Uterus (tissue), 4 donors: Measurements from ENCODE around the gene MET. TPM values are rescaled to one million over a fixed set of nuclear protein-coding genes. Genes with fewer than 3 reads are reported as not detected.

Experiments
- DNase-seq, 2 donors: peaks; one replicate each; pipeline ENCODE4 v3.0.0-alpha.2; 2019 to 2020
- H3K27ac ChIP-seq, 2 donors: fragments of 200-600 bp; sonication (generic); 1 replicate in 1 of 2; 2 replicates in 1 of 2; pipeline ENCODE4 v1.5.1; 2016 to 2018
- H3K27me3 ChIP-seq, 2 donors: fragments of 200-600 bp; sonication (generic); one replicate each; pipeline ENCODE4 v1.5.1; 2018 to 2019; ENCODE audit warnings: control low read depth in 1 of 2
- H3K36me3 ChIP-seq, 2 donors: fragments of 200-600 bp; sonication (generic); one replicate each; pipeline ENCODE4 v1.5.1; 2019; ENCODE audit warnings: control low read depth in 1 of 2
- H3K4me1 ChIP-seq, 2 donors: fragments of 200-600 bp; sonication (generic); one replicate each; pipeline ENCODE4 v1.5.1; 2018 to 2019; ENCODE audit warnings: control low read depth in 1 of 2
- H3K4me3 ChIP-seq, 2 donors: fragments of 200-600 bp; sonication (generic); 1 replicate in 1 of 2; 2 replicates in 1 of 2; pipeline ENCODE4 v1.5.1; 2018 to 2019; ENCODE audit warnings: mild to moderate bottlenecking in 1 of 2
- H3K9me3 ChIP-seq, 2 donors: fragments of 200-600 bp; sonication (generic); one replicate each; pipeline ENCODE4 v1.5.1; 2019; ENCODE audit warnings: control low read depth in 1 of 2
- POLR2A ChIP-seq, 2 donors: fragments of 450-650 bp; IDR thresholded peaks; one replicate each; pipeline ENCODE4 v1.6.1; 2016; ENCODE audit warnings: antibody characterized with exemption in 2 of 2, mild to moderate bottlenecking in 1 of 2, moderate library complexity in 1 of 2
- intact Hi-C: fragments of 100-400 bp; cut with DNase I; formaldehyde crosslinking; loops from one replicate; pipeline ENCODE4 v1.15.1; 2023; ENCODE audit warnings: low total_unique reads
- total RNA-seq, 4 donors: library from RNA; depleted of rRNA in 3 of 4; stranded (reverse); fragments of >200 nt in 3 of 4; gene quantifications; one replicate each; pipeline versions ENCODE4 v1.1.0 to v1.2.4, GENCODE V29; 2014 to 2023
- TF ChIP-seq, protein P1 (sequence below), 4 experiments: fragments of 200-600 bp in 2 of 4; fragments of 450-650 bp in 2 of 4; sonication (generic) in 2 of 4; IDR thresholded peaks; one replicate each; pipeline ENCODE4 v1.5.1; 2016 to 2019; ENCODE audit warnings: antibody characterized with exemption in 4 of 4, mild to moderate bottlenecking in 2 of 4, moderate library complexity in 1 of 4
- donor health status: DM: yes; HTN: yes; CAD: no.

The MET gene
- total RNA-seq, 4 donors from 2014 or later: 13.8 to 37.2 (median 35.6) TPM

DNA sequence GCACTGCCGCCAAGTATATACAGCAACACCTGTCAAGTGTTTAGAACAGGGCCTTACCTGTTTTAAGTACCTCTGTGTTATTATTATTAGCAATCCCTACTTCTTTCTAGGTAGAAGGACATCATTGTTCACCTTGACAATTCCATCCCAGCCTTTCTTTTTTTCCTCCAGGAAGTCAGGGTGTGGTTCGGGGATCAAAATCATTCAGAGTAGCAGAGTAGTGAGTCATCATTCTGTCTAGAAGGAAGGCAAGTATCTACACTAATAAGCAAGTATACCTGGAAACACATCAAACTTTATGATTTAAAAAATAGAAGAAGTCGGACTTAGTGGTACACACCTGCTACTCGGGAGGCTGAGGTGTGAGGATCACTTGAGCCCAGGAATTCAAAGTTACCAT lies 164.9 kb downstream of the MET start:
- Histone ChIP-seq H3K36me3 (no peaks in the 10 kb centered on the region), H3K27ac (no peak overlapping the region), H3K9me3 (no peaks in the 10 kb centered on the region), H3K4me1 (no peaks in the 10 kb centered on the region), H3K27me3 (no peaks in the 10 kb centered on the region), H3K4me3 (no peak overlapping the region)
- TF ChIP-seq POLR2A (IDR thresholded peaks at IDR 0.05): no peak
- TF ChIP-seq, protein P1, sequence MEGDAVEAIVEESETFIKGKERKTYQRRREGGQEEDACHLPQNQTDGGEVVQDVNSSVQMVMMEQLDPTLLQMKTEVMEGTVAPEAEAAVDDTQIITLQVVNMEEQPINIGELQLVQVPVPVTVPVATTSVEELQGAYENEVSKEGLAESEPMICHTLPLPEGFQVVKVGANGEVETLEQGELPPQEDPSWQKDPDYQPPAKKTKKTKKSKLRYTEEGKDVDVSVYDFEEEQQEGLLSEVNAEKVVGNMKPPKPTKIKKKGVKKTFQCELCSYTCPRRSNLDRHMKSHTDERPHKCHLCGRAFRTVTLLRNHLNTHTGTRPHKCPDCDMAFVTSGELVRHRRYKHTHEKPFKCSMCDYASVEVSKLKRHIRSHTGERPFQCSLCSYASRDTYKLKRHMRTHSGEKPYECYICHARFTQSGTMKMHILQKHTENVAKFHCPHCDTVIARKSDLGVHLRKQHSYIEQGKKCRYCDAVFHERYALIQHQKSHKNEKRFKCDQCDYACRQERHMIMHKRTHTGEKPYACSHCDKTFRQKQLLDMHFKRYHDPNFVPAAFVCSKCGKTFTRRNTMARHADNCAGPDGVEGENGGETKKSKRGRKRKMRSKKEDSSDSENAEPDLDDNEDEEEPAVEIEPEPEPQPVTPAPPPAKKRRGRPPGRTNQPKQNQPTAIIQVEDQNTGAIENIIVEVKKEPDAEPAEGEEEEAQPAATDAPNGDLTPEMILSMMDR (IDR thresholded peaks at IDR 0.05): no peak
- intact Hi-C loops: no loop called here
- DNase-seq: no peak

DNA sequence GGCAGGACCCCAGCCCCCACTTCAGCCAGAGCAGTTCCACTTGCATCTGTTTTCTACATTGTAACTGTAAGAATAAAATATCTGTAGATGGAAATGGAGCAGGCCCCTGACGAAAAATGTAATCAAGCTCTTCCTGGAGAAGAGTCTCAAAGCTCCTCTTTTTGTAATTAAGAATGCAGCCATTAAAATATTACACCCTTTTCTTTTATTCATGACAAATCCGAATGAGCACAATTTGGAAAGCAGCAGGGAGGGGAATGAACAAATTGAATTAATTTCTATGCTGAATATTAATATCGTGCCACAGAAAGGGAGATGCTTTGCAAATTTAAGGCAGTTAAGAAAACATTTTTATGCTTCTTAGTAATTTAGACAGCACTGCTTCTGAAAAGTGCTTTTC lies 165.6 kb downstream of the MET start:
- Histone ChIP-seq H3K27me3 (no peaks in the 10 kb centered on the region), H3K27ac (no peak overlapping the region), H3K9me3 (no peaks in the 10 kb centered on the region), H3K36me3 (no peaks in the 10 kb centered on the region), H3K4me1 (no peaks in the 10 kb centered on the region), H3K4me3 (no peak overlapping the region)
- DNase-seq: no peak
- intact Hi-C loops: no loop called here
- TF ChIP-seq, protein P1 (IDR thresholded peaks at IDR 0.05): no peak
- TF ChIP-seq POLR2A (IDR thresholded peaks at IDR 0.05): no peak

DNA sequence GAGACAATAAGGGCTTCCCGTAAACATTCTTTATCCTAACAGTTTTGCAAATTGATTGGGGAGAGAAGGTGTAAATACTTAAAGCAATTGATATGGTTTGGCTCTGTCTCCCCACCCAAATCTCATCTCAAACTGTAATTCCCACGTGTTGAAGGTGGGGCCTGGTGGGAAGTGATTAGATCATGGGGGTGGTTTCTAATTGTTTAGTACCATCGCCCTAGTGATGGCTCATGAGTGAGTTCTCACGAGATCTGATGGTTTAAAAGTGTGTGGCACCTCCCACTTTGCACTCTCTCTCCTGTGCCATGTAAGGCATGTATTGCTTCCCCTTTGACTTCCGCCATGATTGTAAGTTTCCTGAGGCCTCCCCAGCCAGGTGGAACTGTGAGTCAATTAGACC lies 168.3 kb downstream of the MET start:
- Histone ChIP-seq H3K36me3 (no peaks in the 10 kb centered on the region), H3K27me3 (no peaks in the 10 kb centered on the region), H3K9me3 (no peaks in the 10 kb centered on the region), H3K4me1 (no peaks in the 10 kb centered on the region), H3K27ac (no peak overlapping the region), H3K4me3 (no peak overlapping the region)
- TF ChIP-seq, protein P1 (IDR thresholded peaks at IDR 0.05): no peak
- no peak for TF ChIP-seq POLR2A (IDR thresholded peaks at IDR 0.05)
- intact Hi-C loops: no loop called here
- DNase-seq: no peak

DNA sequence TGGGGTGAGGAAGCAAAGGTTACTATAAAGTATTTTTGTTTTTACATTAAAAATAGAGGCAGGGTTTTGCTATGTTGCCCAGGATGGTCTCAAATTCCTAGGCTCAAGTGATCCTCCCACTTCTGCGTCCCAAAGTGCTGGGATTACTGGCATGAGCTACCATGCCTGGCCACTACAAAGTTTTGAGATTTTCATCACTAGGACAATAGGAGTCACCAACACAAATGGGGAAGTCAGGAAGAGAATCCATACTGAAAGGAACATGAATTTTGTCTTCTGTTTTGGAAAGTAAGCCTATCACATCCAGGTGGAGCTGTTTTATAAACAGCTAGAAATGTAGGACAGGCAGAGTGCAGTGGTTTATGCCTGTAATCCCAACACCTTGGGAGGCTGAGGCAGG lies 170.4 kb downstream of the MET start:
- no peaks in the 10 kb centered on the region for H3K36me3 ChIP-seq
- no peaks in the 10 kb centered on the region for H3K4me1 ChIP-seq
- no peaks in the 10 kb centered on the region for H3K27me3 ChIP-seq
- TF ChIP-seq, protein P1 (IDR thresholded peaks at IDR 0.05): no peak
- TF ChIP-seq POLR2A (IDR thresholded peaks at IDR 0.05): no peak
- H3K4me3 ChIP-seq: no peak overlapping the region
- no peak overlapping the region for H3K27ac ChIP-seq
- intact Hi-C loops: no loop called here
- no peaks in the 10 kb centered on the region for H3K9me3 ChIP-seq
- no peak for DNase-seq

DNA sequence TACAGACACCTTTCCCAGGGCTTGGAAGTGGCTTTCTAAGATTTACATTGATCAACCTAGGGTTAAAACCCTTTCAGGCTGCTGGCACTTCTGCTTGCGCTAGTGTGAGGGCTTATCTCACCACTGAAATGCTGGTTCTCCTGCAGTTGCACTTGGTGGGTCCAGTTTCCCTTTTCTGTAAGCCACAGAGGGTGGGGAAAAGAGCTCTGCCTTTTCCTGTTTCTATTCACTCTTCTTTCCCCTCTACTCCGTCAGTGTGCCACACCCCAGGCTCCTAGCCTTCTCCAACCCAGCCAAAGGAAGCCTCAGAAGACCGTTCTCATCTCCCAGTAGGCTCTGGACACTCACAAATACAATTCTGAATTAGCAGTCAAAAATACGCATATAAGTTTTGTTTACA lies 171.4 kb downstream of the MET start:
- H3K27me3 ChIP-seq: no peaks in the 10 kb centered on the region
- no peak overlapping the region for H3K4me3 ChIP-seq
- no peak overlapping the region for H3K27ac ChIP-seq
- H3K4me1 ChIP-seq: no peaks in the 10 kb centered on the region
- no peak for DNase-seq
- intact Hi-C loops: no loop called here
- no peaks in the 10 kb centered on the region for H3K36me3 ChIP-seq
- H3K9me3 ChIP-seq: no peaks in the 10 kb centered on the region
- TF ChIP-seq, protein P1 (IDR thresholded peaks at IDR 0.05): no peak
- TF ChIP-seq POLR2A (IDR thresholded peaks at IDR 0.05): no peak

Other genes starting within 250 kb of the MET start
- 100 to 1,000 TPM in 1 of 4 donors, 10 to 100 TPM in 3; 33.3 to 105 (median 86.0) TPM for gene CAV2, start 172.5 kb upstream of the MET start, total RNA-seq
- gene CAV1, start 147.2 kb upstream of the MET start, total RNA-seq: 100 to 1,000 TPM; 183 to 351 (median 300) TPM
- gene CAPZA2, start 190.4 kb downstream of the MET start, total RNA-seq: 100 to 1,000 TPM; 142 to 467 (median 219) TPM